Measurements from ENCODE around the gene BRD8.

DNA sequence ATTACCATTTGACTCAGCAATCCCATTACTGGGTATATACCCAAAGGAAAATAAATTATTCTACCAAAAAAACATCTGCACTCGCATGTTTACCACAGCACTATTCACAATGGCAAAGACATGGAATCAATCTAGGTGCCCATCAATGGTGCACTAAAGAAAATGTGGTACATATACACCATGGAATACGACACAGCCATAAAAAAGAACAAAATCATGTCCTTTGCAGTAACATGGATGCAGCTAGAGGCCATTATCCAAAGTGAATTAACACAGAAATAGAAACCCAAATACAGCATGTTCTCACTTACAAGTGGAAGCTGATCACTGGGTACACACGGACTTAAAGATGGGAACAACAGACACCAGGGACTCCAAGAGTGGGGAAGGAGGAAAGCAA is 32.6 kb upstream of the BRD8 start:
- TF ChIP-seq, protein P1, sequence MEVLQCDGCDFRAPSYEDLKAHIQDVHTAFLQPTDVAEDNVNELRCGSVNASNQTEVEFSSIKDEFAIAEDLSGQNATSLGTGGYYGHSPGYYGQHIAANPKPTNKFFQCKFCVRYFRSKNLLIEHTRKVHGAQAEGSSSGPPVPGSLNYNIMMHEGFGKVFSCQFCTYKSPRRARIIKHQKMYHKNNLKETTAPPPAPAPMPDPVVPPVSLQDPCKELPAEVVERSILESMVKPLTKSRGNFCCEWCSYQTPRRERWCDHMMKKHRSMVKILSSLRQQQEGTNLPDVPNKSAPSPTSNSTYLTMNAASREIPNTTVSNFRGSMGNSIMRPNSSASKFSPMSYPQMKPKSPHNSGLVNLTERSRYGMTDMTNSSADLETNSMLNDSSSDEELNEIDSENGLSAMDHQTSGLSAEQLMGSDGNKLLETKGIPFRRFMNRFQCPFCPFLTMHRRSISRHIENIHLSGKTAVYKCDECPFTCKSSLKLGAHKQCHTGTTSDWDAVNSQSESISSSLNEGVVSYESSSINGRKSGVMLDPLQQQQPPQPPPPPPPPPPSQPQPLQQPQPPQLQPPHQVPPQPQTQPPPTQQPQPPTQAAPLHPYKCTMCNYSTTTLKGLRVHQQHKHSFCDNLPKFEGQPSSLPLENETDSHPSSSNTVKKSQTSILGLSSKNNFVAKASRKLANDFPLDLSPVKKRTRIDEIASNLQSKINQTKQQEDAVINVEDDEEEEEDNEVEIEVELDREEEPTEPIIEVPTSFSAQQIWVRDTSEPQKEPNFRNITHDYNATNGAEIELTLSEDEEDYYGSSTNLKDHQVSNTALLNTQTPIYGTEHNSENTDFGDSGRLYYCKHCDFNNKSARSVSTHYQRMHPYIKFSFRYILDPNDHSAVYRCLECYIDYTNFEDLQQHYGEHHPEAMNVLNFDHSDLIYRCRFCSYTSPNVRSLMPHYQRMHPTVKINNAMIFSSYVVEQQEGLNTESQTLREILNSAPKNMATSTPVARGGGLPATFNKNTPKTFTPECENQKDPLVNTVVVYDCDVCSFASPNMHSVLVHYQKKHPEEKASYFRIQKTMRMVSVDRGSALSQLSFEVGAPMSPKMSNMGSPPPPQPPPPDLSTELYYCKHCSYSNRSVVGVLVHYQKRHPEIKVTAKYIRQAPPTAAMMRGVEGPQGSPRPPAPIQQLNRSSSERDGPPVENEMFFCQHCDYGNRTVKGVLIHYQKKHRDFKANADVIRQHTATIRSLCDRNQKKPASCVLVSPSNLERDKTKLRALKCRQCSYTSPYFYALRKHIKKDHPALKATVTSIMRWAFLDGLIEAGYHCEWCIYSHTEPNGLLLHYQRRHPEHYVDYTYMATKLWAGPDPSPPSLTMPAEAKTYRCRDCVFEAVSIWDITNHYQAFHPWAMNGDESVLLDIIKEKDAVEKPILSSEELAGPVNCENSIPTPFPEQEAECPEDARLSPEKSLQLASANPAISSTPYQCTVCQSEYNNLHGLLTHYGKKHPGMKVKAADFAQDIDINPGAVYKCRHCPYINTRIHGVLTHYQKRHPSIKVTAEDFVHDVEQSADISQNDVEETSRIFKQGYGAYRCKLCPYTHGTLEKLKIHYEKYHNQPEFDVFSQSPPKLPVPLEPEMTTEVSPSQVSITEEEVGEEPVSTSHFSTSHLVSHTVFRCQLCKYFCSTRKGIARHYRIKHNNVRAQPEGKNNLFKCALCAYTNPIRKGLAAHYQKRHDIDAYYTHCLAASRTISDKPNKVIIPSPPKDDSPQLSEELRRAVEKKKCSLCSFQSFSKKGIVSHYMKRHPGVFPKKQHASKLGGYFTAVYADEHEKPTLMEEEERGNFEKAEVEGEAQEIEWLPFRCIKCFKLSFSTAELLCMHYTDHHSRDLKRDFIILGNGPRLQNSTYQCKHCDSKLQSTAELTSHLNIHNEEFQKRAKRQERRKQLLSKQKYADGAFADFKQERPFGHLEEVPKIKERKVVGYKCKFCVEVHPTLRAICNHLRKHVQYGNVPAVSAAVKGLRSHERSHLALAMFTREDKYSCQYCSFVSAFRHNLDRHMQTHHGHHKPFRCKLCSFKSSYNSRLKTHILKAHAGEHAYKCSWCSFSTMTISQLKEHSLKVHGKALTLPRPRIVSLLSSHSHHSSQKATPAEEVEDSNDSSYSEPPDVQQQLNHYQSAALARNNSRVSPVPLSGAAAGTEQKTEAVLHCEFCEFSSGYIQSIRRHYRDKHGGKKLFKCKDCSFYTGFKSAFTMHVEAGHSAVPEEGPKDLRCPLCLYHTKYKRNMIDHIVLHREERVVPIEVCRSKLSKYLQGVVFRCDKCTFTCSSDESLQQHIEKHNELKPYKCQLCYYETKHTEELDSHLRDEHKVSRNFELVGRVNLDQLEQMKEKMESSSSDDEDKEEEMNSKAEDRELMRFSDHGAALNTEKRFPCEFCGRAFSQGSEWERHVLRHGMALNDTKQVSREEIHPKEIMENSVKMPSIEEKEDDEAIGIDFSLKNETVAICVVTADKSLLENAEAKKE (CRISPR knock-in tag; IDR thresholded peaks at IDR 0.05), result no peak
- no peak for TF ChIP-seq CTCF (conservative IDR thresholded peaks at IDR 0.05; ENCODE audit: low read depth in 2 of 2)
- TF ChIP-seq EZH2phosphoT487 (IDR thresholded peaks at IDR 0.05; ENCODE audit: unreplicated experiment), result no peak
- no peak for TF ChIP-seq EZH2 (IDR thresholded peaks at IDR 0.05; ENCODE audit: low read depth, unreplicated experiment)
